ENCODE results near the gene UBASH3A.
A peak's percentile ranks its signal among the peaks of the same experiment; 100 is the strongest.

UBASH3A gene

GRCh38 chr21:42491328-42491727 is 87.6 kb downstream of the UBASH3A start:
- Histone ChIP-seq H3K36me3 (ENCODE audit: control insufficient read depth, insufficient read depth, low read length) (no peaks in the 10 kb centered on the region), H3K4me3 (ENCODE audit: extremely low read depth, insufficient read depth, low read length, poor library complexity, severe bottlenecking) (no peak overlapping the region), H3K9me3 (ENCODE audit: control insufficient read depth, low read length) (no peaks in the 10 kb centered on the region), H3K4me1 (ENCODE audit: control insufficient read depth, insufficient read depth, low read length, poor library complexity, severe bottlenecking) (no peaks in the 10 kb centered on the region), H3K27ac (ENCODE audit: low read depth, low read length, severe bottlenecking) (no peak overlapping the region)
- no CpG with 5 or more reads among the region's 1 CpG for WGBS, 2 experiments (ENCODE audit: insufficient coverage in 2 of 2)

GRCh38 chr21:42492201-42492600 is 88.5 kb downstream of the UBASH3A start:
- no peaks in the 10 kb centered on the region for H3K4me1 ChIP-seq (ENCODE audit: control insufficient read depth, insufficient read depth, low read length, poor library complexity, severe bottlenecking)
- no peak overlapping the region for H3K27ac ChIP-seq (ENCODE audit: low read depth, low read length, severe bottlenecking)
- WGBS, 2 experiments (ENCODE audit: insufficient coverage in 2 of 2) = 91 to 94% methylated on average over 6 to 7 of the region's 8 CpGs
- no peak overlapping the region for H3K4me3 ChIP-seq (ENCODE audit: extremely low read depth, insufficient read depth, low read length, poor library complexity, severe bottlenecking)
- no peaks in the 10 kb centered on the region for H3K9me3 ChIP-seq (ENCODE audit: control insufficient read depth, low read length)
- H3K36me3 ChIP-seq (ENCODE audit: control insufficient read depth, insufficient read depth, low read length) = no peaks in the 10 kb centered on the region

GRCh38 chr21:42493109-42494060 is 89.7 kb downstream of the UBASH3A start:
- Histone ChIP-seq H3K9me3 (ENCODE audit: control insufficient read depth, low read length) (no peaks in the 10 kb centered on the region), H3K4me3 (ENCODE audit: extremely low read depth, insufficient read depth, low read length, poor library complexity, severe bottlenecking) (no peak overlapping the region), H3K36me3 (ENCODE audit: control insufficient read depth, insufficient read depth, low read length) (no peaks in the 10 kb centered on the region), H3K4me1 (ENCODE audit: control insufficient read depth, insufficient read depth, low read length, poor library complexity, severe bottlenecking) (no peaks in the 10 kb centered on the region), H3K27ac (ENCODE audit: low read depth, low read length, severe bottlenecking) (no peak overlapping the region)
- WGBS, 2 experiments (ENCODE audit: insufficient coverage in 2 of 2) = 82 to 87% methylated on average over 4 to 8 of the region's 13 CpGs

GRCh38 chr21:42495027-42495426 is 91.3 kb downstream of the UBASH3A start:
- Histone ChIP-seq H3K4me1 (ENCODE audit: control insufficient read depth, insufficient read depth, low read length, poor library complexity, severe bottlenecking) (no peaks in the 10 kb centered on the region), H3K27ac (ENCODE audit: low read depth, low read length, severe bottlenecking) (no peak overlapping the region), H3K36me3 (ENCODE audit: control insufficient read depth, insufficient read depth, low read length) (no peaks in the 10 kb centered on the region), H3K4me3 (ENCODE audit: extremely low read depth, insufficient read depth, low read length, poor library complexity, severe bottlenecking) (no peak overlapping the region), H3K9me3 (ENCODE audit: control insufficient read depth, low read length) (no peaks in the 10 kb centered on the region)
- 90 to 93% methylated on average over 5 of the region's 5 CpGs for WGBS, 2 experiments (ENCODE audit: insufficient coverage in 2 of 2)

- no peaks in the 10 kb centered on the region for H3K36me3 ChIP-seq (ENCODE audit: control insufficient read depth, insufficient read depth, low read length)
Measured at GRCh38 chr21:42495765-42496119, 92.0 kb downstream of the UBASH3A start.

GRCh38 chr21:42496120-42496838 is 92.6 kb downstream of the UBASH3A start, which contains the start of gene RSPH1:
RSPH1 (minus strand) TSS chr21:42496224; CDS start chr21:42496186, 38 bp downstream.
- Histone ChIP-seq H3K4me3 (ENCODE audit: extremely low read depth, insufficient read depth, low read length, poor library complexity, severe bottlenecking) (peak within 1 kb of the TSS; percentile 55), H3K9me3 (ENCODE audit: control insufficient read depth, low read length) (no peaks in the 10 kb centered on the region), H3K27ac (ENCODE audit: low read depth, low read length, severe bottlenecking) (peak within 1 kb of the TSS; percentile 13), H3K36me3 (ENCODE audit: control insufficient read depth, insufficient read depth, low read length) (no peaks in the 10 kb centered on the region), H3K4me1 (ENCODE audit: control insufficient read depth, insufficient read depth, low read length, poor library complexity, severe bottlenecking) (no peaks in the 10 kb centered on the region)
- WGBS, 2 experiments (ENCODE audit: insufficient coverage in 2 of 2) = 1 to 2% methylated on average over 50 to 51 of the region's 58 CpGs

More at GRCh38 chr21:42495765-42496119, 92.0 kb downstream of the UBASH3A start:
- Histone ChIP-seq H3K4me3 (ENCODE audit: extremely low read depth, insufficient read depth, low read length, poor library complexity, severe bottlenecking) (peak overlapping the region; percentile 55), H3K27ac (ENCODE audit: low read depth, low read length, severe bottlenecking) (no peak overlapping the region), H3K9me3 (ENCODE audit: control insufficient read depth, low read length) (no peaks in the 10 kb centered on the region), H3K4me1 (ENCODE audit: control insufficient read depth, insufficient read depth, low read length, poor library complexity, severe bottlenecking) (no peaks in the 10 kb centered on the region)
- WGBS, 2 experiments (ENCODE audit: insufficient coverage in 2 of 2) = 7 to 8% methylated on average over 9 to 15 of the region's 18 CpGs

- 22 to 24% methylated on average over 15 to 16 of the region's 19 CpGs for WGBS, 2 experiments (ENCODE audit: insufficient coverage in 2 of 2)
- Histone ChIP-seq H3K4me3 (ENCODE audit: extremely low read depth, insufficient read depth, low read length, poor library complexity, severe bottlenecking) (peak overlapping the region; percentile 55), H3K4me1 (ENCODE audit: control insufficient read depth, insufficient read depth, low read length, poor library complexity, severe bottlenecking) (no peaks in the 10 kb centered on the region), H3K36me3 (ENCODE audit: control insufficient read depth, insufficient read depth, low read length) (no peaks in the 10 kb centered on the region), H3K27ac (ENCODE audit: low read depth, low read length, severe bottlenecking) (peak overlapping the region; percentile 13), H3K9me3 (ENCODE audit: control insufficient read depth, low read length) (no peaks in the 10 kb centered on the region)
Measured at GRCh38 chr21:42496839-42497202, 93.1 kb downstream of the UBASH3A start.

Measured in mesodermal cell (in vitro differentiated cells).